Ishikawa (cell line): ENCODE measurements around the gene CAPRIN2.

Source experiments
- CEBPB ChIP-seq: IDR thresholded peaks from 2 replicates; pipeline ENCODE4 v1.6.1; 2012
- CREB1 ChIP-seq: IDR thresholded peaks from 2 replicates; pipeline ENCODE4 v1.6.1; 2012; ENCODE audit warnings: low read depth
- EGR1 ChIP-seq: IDR thresholded peaks from 2 replicates; pipeline ENCODE4 v1.6.1; 2012
- EP300 ChIP-seq: IDR thresholded peaks from 2 replicates; pipeline ENCODE4 v1.6.1; 2012; ENCODE audit warnings: borderline replicate concordance
- FOXM1 ChIP-seq: IDR thresholded peaks from 2 replicates; pipeline ENCODE4 v1.6.1; 2012; ENCODE audit warnings: low read depth, borderline replicate concordance
- MAX ChIP-seq: IDR thresholded peaks from 2 replicates; pipeline ENCODE4 v1.6.1; 2012
- NFIC ChIP-seq: IDR thresholded peaks from 2 replicates; pipeline ENCODE4 v1.6.1; 2012
- RAD21 ChIP-seq: IDR thresholded peaks from 2 replicates; pipeline ENCODE4 v1.6.1; 2012; ENCODE audit warnings: low read depth
- REST ChIP-seq: IDR thresholded peaks from 2 replicates; pipeline ENCODE4 v1.6.1; 2012; ENCODE audit warnings: low read depth, mild to moderate bottlenecking
- TAF1 ChIP-seq: IDR thresholded peaks from 2 replicates; pipeline ENCODE4 v1.6.1; 2012; ENCODE audit warnings: low read depth, mild to moderate bottlenecking
- TCF12 ChIP-seq: IDR thresholded peaks from 2 replicates; pipeline ENCODE4 v1.6.1; 2012; ENCODE audit warnings: low read depth
- TEAD4 ChIP-seq: IDR thresholded peaks from 2 replicates; pipeline ENCODE4 v1.6.1; 2012
- USF1 ChIP-seq: IDR thresholded peaks from 2 replicates; pipeline ENCODE4 v1.6.1; 2012
- YY1 ChIP-seq: IDR thresholded peaks from 2 replicates; pipeline ENCODE4 v1.6.1; 2012; ENCODE audit warnings: low read depth
- ZBTB7A ChIP-seq: IDR thresholded peaks from 2 replicates; pipeline ENCODE4 v1.6.1; 2012; ENCODE audit warnings: low read depth

CAPRIN2 gene

GRCh38 chr12:30764251-30764650 lies 9.5 kb upstream of the CAPRIN2 start:
- TF ChIP-seq CEBPB (no peak), EGR1 (no peak), NFIC (no peak), TCF12 (no peak), TAF1 (no peak), EP300 (no peak), YY1 (no peak)

- no peak for TF ChIP-seq EP300
Measured at GRCh38 chr12:30763053-30763452, 8.3 kb upstream of the CAPRIN2 start.

- no peak for TF ChIP-seq ZBTB7A
Measured at GRCh38 chr12:30761730-30762129, 7.0 kb upstream of the CAPRIN2 start.

GRCh38 chr12:30757316-30757715 lies 2.6 kb upstream of the CAPRIN2 start:
- TF ChIP-seq TCF12 (no peak), TEAD4 (no peak), USF1 (no peak), NFIC (no peak), CEBPB (no peak), FOXM1 (no peak)

- no peak for TF ChIP-seq MAX
- TF ChIP-seq RAD21: no peak
- TF ChIP-seq REST: no peak
- no peak for TF ChIP-seq CEBPB
- no peak for TF ChIP-seq NFIC
- no peak for TF ChIP-seq CREB1
- no peak for TF ChIP-seq YY1
- TF ChIP-seq EGR1: no peak
- TF ChIP-seq TEAD4: no peak
- no peak for TF ChIP-seq USF1
- TF ChIP-seq TCF12: no peak
- TF ChIP-seq TAF1: no peak
- TF ChIP-seq ZBTB7A: no peak
- no peak for TF ChIP-seq FOXM1
- no peak for TF ChIP-seq EP300
Measured at GRCh38 chr12:30756074-30756473, 1.3 kb upstream of the CAPRIN2 start.

- TF ChIP-seq NFIC (no peak), REST (no peak), TEAD4 (no peak), RAD21 (no peak), FOXM1 (no peak), YY1 (no peak), EP300 (no peak), USF1 (no peak), TAF1 (no peak), CEBPB (no peak), TCF12 (no peak), CREB1 (no peak), MAX (no peak), EGR1 (no peak)
Measured at GRCh38 chr12:30755395-30755762, 628 bp upstream of the CAPRIN2 start.

- no peak for TF ChIP-seq REST
- no peak for TF ChIP-seq TEAD4
- no peak for TF ChIP-seq EGR1
- no peak for TF ChIP-seq EP300
- TF ChIP-seq NFIC: no peak
- no peak; the same call in 1 of the 2 replicates for TF ChIP-seq ZBTB7A
- no peak for TF ChIP-seq USF1
- TF ChIP-seq RAD21: no peak
- no peak for TF ChIP-seq FOXM1
- TF ChIP-seq YY1: no peak
- TF ChIP-seq CEBPB: no peak
- TF ChIP-seq TCF12: no peak
- no peak for TF ChIP-seq MAX
- TF ChIP-seq TAF1: no peak
- TF ChIP-seq CREB1: no peak
Measured at GRCh38 chr12:30754383-30754749, 385 bp downstream of the CAPRIN2 start.
